Measurements from ENCODE around the gene ACSM6.
A peak's percentile ranks its signal among the peaks of the same experiment; 100 is the strongest.
"Not testable (repeated sequence)": the region's sequence is repeated elsewhere in the genome, so short reads cannot be mapped to it uniquely, and the experiment has no call there.

The ACSM6 gene

GRCh38 chr10:95214793-95215192, 20.8 kb downstream of the ACSM6 start:
- Histone ChIP-seq H3K9ac (ENCODE audit: insufficient read length, low read depth) (no peak overlapping the region), H3K9me3 (ENCODE audit: insufficient read depth, low read length) (no peaks in the 10 kb centered on the region), H3K36me3 (ENCODE audit: insufficient read depth, insufficient read length, low read length) (no peaks in the 10 kb centered on the region), H3K27me3 (ENCODE audit: insufficient read depth, insufficient read length) (no peaks in the 10 kb centered on the region), H3K4me1 (ENCODE audit: insufficient read depth, insufficient read length) (no peaks in the 10 kb centered on the region), H3K4me3 (ENCODE audit: insufficient read length, low read depth) (no peak overlapping the region)
- no peak for DNase-seq (ENCODE audit: low read depth, low spot score)
- no peak for TF ChIP-seq ZNF274 (IDR thresholded peaks at IDR 0.05; ENCODE audit: low read depth, low read length)
- TF ChIP-seq YY1 (IDR thresholded peaks at IDR 0.05; ENCODE audit: insufficient read depth, insufficient read length), result no peak
- no peak for TF ChIP-seq SUZ12 (IDR thresholded peaks at IDR 0.05; ENCODE audit: extremely low read depth, insufficient read depth, insufficient read length)

DNA sequence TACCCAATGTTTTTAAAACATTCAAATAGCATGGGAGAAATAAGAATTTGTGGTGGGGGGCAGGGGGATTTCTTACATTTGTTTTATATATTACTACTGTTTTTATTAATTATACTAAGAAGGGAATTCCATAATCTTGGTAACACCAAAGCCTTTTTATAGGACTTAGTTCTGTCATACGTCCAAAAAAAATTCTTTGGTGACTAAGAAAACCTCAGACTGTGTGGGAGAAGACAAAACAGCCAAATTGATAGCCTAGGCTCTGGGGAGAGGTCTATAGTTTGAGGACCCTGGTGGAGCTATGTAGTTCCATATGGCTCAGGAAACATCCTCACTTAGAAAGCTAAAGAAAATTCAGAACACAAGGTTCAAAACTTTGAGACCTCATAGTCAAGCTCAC, 23.4 kb downstream of the ACSM6 start:
- H3K36me3 ChIP-seq (ENCODE audit: insufficient read depth, insufficient read length, low read length), result no peaks in the 10 kb centered on the region
- no peak for DNase-seq (ENCODE audit: low read depth, low spot score)

GRCh38 chr10:95220539-95220938, 26.5 kb downstream of the ACSM6 start:
- H3K9me3 ChIP-seq (ENCODE audit: insufficient read depth, low read length), result no peaks in the 10 kb centered on the region
- TF ChIP-seq YY1 (IDR thresholded peaks at IDR 0.05; ENCODE audit: insufficient read depth, insufficient read length), result no peak
- TF ChIP-seq SUZ12 (IDR thresholded peaks at IDR 0.05; ENCODE audit: extremely low read depth, insufficient read depth, insufficient read length), result no peak
- no peak for TF ChIP-seq ZNF274 (IDR thresholded peaks at IDR 0.05; ENCODE audit: low read depth, low read length)
- H3K9ac ChIP-seq (ENCODE audit: insufficient read length, low read depth), result no peak overlapping the region
- no peak overlapping the region for H3K4me3 ChIP-seq (ENCODE audit: insufficient read length, low read depth)
- DNase-seq (ENCODE audit: low read depth, low spot score), result no peak
- no peaks in the 10 kb centered on the region for H3K27me3 ChIP-seq (ENCODE audit: insufficient read depth, insufficient read length)
- H3K4me1 ChIP-seq (ENCODE audit: insufficient read depth, insufficient read length), result no peaks in the 10 kb centered on the region
- peaks cover 5% of the 10 kb centered on the region for H3K36me3 ChIP-seq (ENCODE audit: insufficient read depth, insufficient read length, low read length)

More for the DNA sequence above, 23.4 kb downstream of the ACSM6 start:
- H3K4me3 ChIP-seq (ENCODE audit: insufficient read length, low read depth), result no peak overlapping the region
- TF ChIP-seq YY1 (IDR thresholded peaks at IDR 0.05; ENCODE audit: insufficient read depth, insufficient read length), result no peak
- no peak for TF ChIP-seq SUZ12 (IDR thresholded peaks at IDR 0.05; ENCODE audit: extremely low read depth, insufficient read depth, insufficient read length)
- TF ChIP-seq ZNF274 (IDR thresholded peaks at IDR 0.05; ENCODE audit: low read depth, low read length), result no peak
- H3K9me3 ChIP-seq (ENCODE audit: insufficient read depth, low read length), result no peaks in the 10 kb centered on the region
- no peak overlapping the region for H3K9ac ChIP-seq (ENCODE audit: insufficient read length, low read depth)
- H3K27me3 ChIP-seq (ENCODE audit: insufficient read depth, insufficient read length), result no peaks in the 10 kb centered on the region
- no peaks in the 10 kb centered on the region for H3K4me1 ChIP-seq (ENCODE audit: insufficient read depth, insufficient read length)

- TF ChIP-seq SUZ12 (IDR thresholded peaks at IDR 0.05; ENCODE audit: extremely low read depth, insufficient read depth, insufficient read length) (no peak), YY1 (IDR thresholded peaks at IDR 0.05; ENCODE audit: insufficient read depth, insufficient read length) (no peak), ZNF274 (IDR thresholded peaks at IDR 0.05; ENCODE audit: low read depth, low read length) (no peak)
- Histone ChIP-seq H3K9me3 (ENCODE audit: insufficient read depth, low read length) (no peaks in the 10 kb centered on the region), H3K4me1 (ENCODE audit: insufficient read depth, insufficient read length) (no peaks in the 10 kb centered on the region), H3K36me3 (ENCODE audit: insufficient read depth, insufficient read length, low read length) (peaks cover 5% of the 10 kb centered on the region), H3K9ac (ENCODE audit: insufficient read length, low read depth) (no peak overlapping the region), H3K27me3 (ENCODE audit: insufficient read depth, insufficient read length) (no peaks in the 10 kb centered on the region), H3K4me3 (ENCODE audit: insufficient read length, low read depth) (no peak overlapping the region)
- DNase-seq (ENCODE audit: low read depth, low spot score), result no peak
These were observed 27.1 kb downstream of the ACSM6 start for GRCh38 chr10:95221124-95221523.

GRCh38 chr10:95225136-95225535, 31.1 kb downstream of the ACSM6 start:
- TF ChIP-seq YY1 (IDR thresholded peaks at IDR 0.05; ENCODE audit: insufficient read depth, insufficient read length) (no peak), SUZ12 (IDR thresholded peaks at IDR 0.05; ENCODE audit: extremely low read depth, insufficient read depth, insufficient read length) (no peak), ZNF274 (IDR thresholded peaks at IDR 0.05; ENCODE audit: low read depth, low read length) (no peak)

GRCh38 chr10:95228934-95229723, 35.1 kb downstream of the ACSM6 start:
- H3K27me3 ChIP-seq (ENCODE audit: insufficient read depth, insufficient read length); H3K4me3 ChIP-seq (ENCODE audit: insufficient read length, low read depth); H3K4me1 ChIP-seq (ENCODE audit: insufficient read depth, insufficient read length); DNase-seq (ENCODE audit: low read depth, low spot score); H3K9ac ChIP-seq (ENCODE audit: insufficient read length, low read depth): not testable (repeated sequence)
- H3K36me3 ChIP-seq (ENCODE audit: insufficient read depth, insufficient read length, low read length), result peaks cover 25% of the 10 kb centered on the region
- peaks cover 22% of the 10 kb centered on the region; the same call in 1 of the 2 replicates for H3K9me3 ChIP-seq (ENCODE audit: insufficient read depth, low read length)

More at GRCh38 chr10:95225136-95225535, 31.1 kb downstream of the ACSM6 start:
- H3K4me3 ChIP-seq (ENCODE audit: insufficient read length, low read depth), result no peak overlapping the region
- H3K27me3 ChIP-seq (ENCODE audit: insufficient read depth, insufficient read length), result no peaks in the 10 kb centered on the region
- no peak overlapping the region for H3K9ac ChIP-seq (ENCODE audit: insufficient read length, low read depth)
- no peaks in the 10 kb centered on the region for H3K4me1 ChIP-seq (ENCODE audit: insufficient read depth, insufficient read length)
- H3K9me3 ChIP-seq (ENCODE audit: insufficient read depth, low read length), result peaks cover 9% of the 10 kb centered on the region; the same call in 1 of the 2 replicates
- peaks cover 7% of the 10 kb centered on the region for H3K36me3 ChIP-seq (ENCODE audit: insufficient read depth, insufficient read length, low read length)
- no peak for DNase-seq (ENCODE audit: low read depth, low spot score)

DNA sequence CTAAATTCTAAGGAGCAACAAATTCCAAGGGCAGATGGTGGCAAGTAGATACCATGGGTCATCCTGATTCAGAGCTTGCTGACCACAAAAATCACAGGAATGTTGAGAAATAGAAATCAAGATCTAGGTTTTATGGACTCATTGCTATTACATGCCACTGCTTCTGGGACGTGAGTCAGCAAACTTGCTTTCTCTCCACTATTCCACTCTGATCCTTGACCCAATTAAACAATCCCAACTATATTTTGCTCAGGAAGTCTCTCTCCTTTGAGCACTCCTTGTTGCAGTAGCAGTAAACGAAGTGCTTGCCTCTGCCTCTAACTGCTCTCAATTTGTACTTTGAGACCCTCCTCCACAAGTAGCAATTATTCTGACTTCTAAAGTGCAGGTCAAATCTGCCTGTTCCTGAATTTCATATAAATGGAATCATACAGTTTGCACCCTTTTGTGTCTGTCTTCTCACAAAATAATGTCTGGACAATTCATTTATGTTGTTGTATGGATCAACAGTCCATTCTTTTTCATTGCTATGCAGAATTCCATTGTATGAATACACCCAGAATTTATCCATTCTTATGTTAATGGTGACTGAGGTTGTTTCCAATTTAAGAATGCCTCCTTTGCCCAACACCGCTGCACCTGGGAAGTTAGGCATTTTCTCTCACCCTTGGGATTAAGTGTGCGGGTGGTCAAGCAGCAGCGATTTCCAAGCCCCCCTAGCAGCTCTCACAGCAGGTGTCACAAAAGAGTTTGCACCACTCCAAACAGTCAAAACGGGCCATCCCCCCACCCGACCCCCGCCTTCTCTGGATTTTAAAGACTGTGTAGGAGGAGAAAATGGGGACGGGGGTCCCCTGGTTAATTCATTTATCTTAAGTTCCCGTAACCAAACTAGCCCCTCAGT, 35.9 kb downstream of the ACSM6 start:
- TF ChIP-seq YY1 (IDR thresholded peaks at IDR 0.05; ENCODE audit: insufficient read depth, insufficient read length) (no peak), SUZ12 (IDR thresholded peaks at IDR 0.05; ENCODE audit: extremely low read depth, insufficient read depth, insufficient read length) (no peak), ZNF274 (IDR thresholded peaks at IDR 0.05; ENCODE audit: low read depth, low read length) (no peak)
- Histone ChIP-seq H3K9me3 (ENCODE audit: insufficient read depth, low read length) (peaks cover 22% of the 10 kb centered on the region; the same call in 1 of the 2 replicates), H3K9ac (ENCODE audit: insufficient read length, low read depth) (peak overlapping the region; percentile 72), H3K4me3 (ENCODE audit: insufficient read length, low read depth) (peak overlapping the region; percentile 43), H3K4me1 (ENCODE audit: insufficient read depth, insufficient read length) (no peaks in the 10 kb centered on the region), H3K36me3 (ENCODE audit: insufficient read depth, insufficient read length, low read length) (peaks cover 27% of the 10 kb centered on the region), H3K27me3 (ENCODE audit: insufficient read depth, insufficient read length) (no peaks in the 10 kb centered on the region)
- no peak for DNase-seq (ENCODE audit: low read depth, low spot score)

Measured in NT2/D1 (cell line).